ENCODE data around the gene PLEKHB2.
"Not testable (repeated sequence)": the region's sequence is repeated elsewhere in the genome, so short reads cannot be mapped to it uniquely, and the experiment has no call there.

PLEKHB2 gene

GRCh38 chr2:131105156-131105949, at the start of gene PLEKHB2:
Gene PLEKHB2, plus strand, starts transcription at chr2:131105336. Its CDS starts 15,606 bp downstream, at chr2:131120942.
- DNase-seq = peak; percentile 89

GRCh38 chr2:131056204-131056931, 48.8 kb upstream of the PLEKHB2 start:
- DNase-seq = peak; percentile 28

- DNase-seq = no peak
Measured at GRCh38 chr2:131056932-131057287, 48.2 kb upstream of the PLEKHB2 start.

- DNase-seq = no peak
Measured at GRCh38 chr2:131058214-131058843, 46.8 kb upstream of the PLEKHB2 start.

- DNase-seq = no peak
Measured at GRCh38 chr2:131058920-131059319, 46.2 kb upstream of the PLEKHB2 start.

- peak; percentile 31 for DNase-seq
Measured at GRCh38 chr2:131063501-131064283, 41.4 kb upstream of the PLEKHB2 start.

- no peak for DNase-seq
Measured at GRCh38 chr2:131064589-131065512, 40.3 kb upstream of the PLEKHB2 start.

- DNase-seq = no peak
Measured at GRCh38 chr2:131067465-131068125, 37.5 kb upstream of the PLEKHB2 start.

GRCh38 chr2:131068172-131068571, 37.0 kb upstream of the PLEKHB2 start:
- not testable (repeated sequence) for DNase-seq

- DNase-seq = not testable (repeated sequence)
Measured at GRCh38 chr2:131075578-131075977, 29.6 kb upstream of the PLEKHB2 start.

- no peak for DNase-seq
Measured at GRCh38 chr2:131076707-131077106, 28.4 kb upstream of the PLEKHB2 start.

- DNase-seq = no peak
Measured at GRCh38 chr2:131077182-131077846, 27.8 kb upstream of the PLEKHB2 start.

- no peak for DNase-seq
Measured at GRCh38 chr2:131077966-131078365, 27.2 kb upstream of the PLEKHB2 start.

GRCh38 chr2:131079931-131080330, 25.2 kb upstream of the PLEKHB2 start:
- not testable (repeated sequence) for DNase-seq

- no peak for DNase-seq
Measured at GRCh38 chr2:131081190-131081589, 23.9 kb upstream of the PLEKHB2 start.

- DNase-seq = no peak
Measured at GRCh38 chr2:131085646-131086045, 19.5 kb upstream of the PLEKHB2 start.

GRCh38 chr2:131092458-131093005, 12.6 kb upstream of the PLEKHB2 start:
- no peak for DNase-seq

GRCh38 chr2:131093006-131093695, 12.0 kb upstream of the PLEKHB2 start, which contains the start of gene FAM168B:
Gene FAM168B, minus strand, starts transcription at chr2:131093460. Its CDS starts 10,814 bp downstream, at chr2:131082646.
- DNase-seq = peak; percentile 77

- no peak for DNase-seq
Measured at GRCh38 chr2:131093696-131094462, 11.3 kb upstream of the PLEKHB2 start.

Measured in NCI-H1694 treated with DMSO at 0.1 percent for 48 hours (cell line).